Measurements from ENCODE around the gene SPOCK1.

The SPOCK1 gene

GRCh38 chr5:137032929-137033328 is 466.2 kb downstream of the SPOCK1 start:
- DNase-seq (ENCODE audit: low read depth, low spot score), result no peak

- DNase-seq (ENCODE audit: low read depth, low spot score), result no peak
These were observed 471.4 kb downstream of the SPOCK1 start for GRCh38 chr5:137027758-137028157.

- no peak for DNase-seq (ENCODE audit: low read depth, low spot score)
These were observed 472.8 kb downstream of the SPOCK1 start for GRCh38 chr5:137026296-137026695.

- DNase-seq (ENCODE audit: low read depth, low spot score), result no peak
These were observed 475.1 kb downstream of the SPOCK1 start for GRCh38 chr5:137024044-137024443.

- no peak for DNase-seq (ENCODE audit: low read depth, low spot score)
These were observed 475.8 kb downstream of the SPOCK1 start for GRCh38 chr5:137023371-137023770.

- no peak for DNase-seq (ENCODE audit: low read depth, low spot score)
These were observed 476.4 kb downstream of the SPOCK1 start for GRCh38 chr5:137022725-137023124.

GRCh38 chr5:137022043-137022442 is 477.1 kb downstream of the SPOCK1 start:
- DNase-seq (ENCODE audit: low read depth, low spot score), result no peak

GRCh38 chr5:137019229-137019628 is 479.9 kb downstream of the SPOCK1 start:
- no peak for DNase-seq (ENCODE audit: low read depth, low spot score)

- no peak for DNase-seq (ENCODE audit: low read depth, low spot score)
These were observed 482.3 kb downstream of the SPOCK1 start for GRCh38 chr5:137016783-137017324.

- no peak for DNase-seq (ENCODE audit: low read depth, low spot score)
These were observed 483.5 kb downstream of the SPOCK1 start for GRCh38 chr5:137015540-137016116.

GRCh38 chr5:137014731-137015130 is 484.4 kb downstream of the SPOCK1 start:
- no peak for DNase-seq (ENCODE audit: low read depth, low spot score)

- no peak for DNase-seq (ENCODE audit: low read depth, low spot score)
These were observed 488.9 kb downstream of the SPOCK1 start for GRCh38 chr5:137010226-137010625.

- no peak for DNase-seq (ENCODE audit: low read depth, low spot score)
These were observed 494.8 kb downstream of the SPOCK1 start for GRCh38 chr5:137004279-137004678.

- DNase-seq (ENCODE audit: low read depth, low spot score), result no peak
These were observed 498.0 kb downstream of the SPOCK1 start for GRCh38 chr5:137001026-137001569.

GRCh38 chr5:136999787-137000186 is 499.3 kb downstream of the SPOCK1 start:
- DNase-seq (ENCODE audit: low read depth, low spot score), result no peak

- DNase-seq (ENCODE audit: low read depth, low spot score), result no peak
These were observed 500.2 kb downstream of the SPOCK1 start for GRCh38 chr5:136998854-136999357.

GRCh38 chr5:136994154-136994553 is 505.0 kb downstream of the SPOCK1 start:
- DNase-seq (ENCODE audit: low read depth, low spot score), result no peak

- DNase-seq (ENCODE audit: low read depth, low spot score), result no peak
These were observed 506.2 kb downstream of the SPOCK1 start for GRCh38 chr5:136992796-136993489.

- no peak for DNase-seq (ENCODE audit: low read depth, low spot score)
These were observed 513.2 kb downstream of the SPOCK1 start for GRCh38 chr5:136985785-136986475.

- no peak for DNase-seq (ENCODE audit: low read depth, low spot score)
These were observed 514.2 kb downstream of the SPOCK1 start for GRCh38 chr5:136984772-136985446.

GRCh38 chr5:136981936-136982335 is 517.2 kb downstream of the SPOCK1 start:
- no peak for DNase-seq (ENCODE audit: low read depth, low spot score)

GRCh38 chr5:136979131-136979530 is 520.0 kb downstream of the SPOCK1 start:
- DNase-seq (ENCODE audit: low read depth, low spot score), result no peak
